HEK293 (cell line): ENCODE data around the gene EME2.

Experiments used
- GFI1B ChIP-seq: fragments of 450-650 bp; formaldehyde crosslinking; IDR thresholded peaks from 2 replicates; pipeline ENCODE4 v1.5.1; 2016; ENCODE audit warnings: missing biosample characterization, missing genetic modification characterization
- GLI4 ChIP-seq: fragments of 450-650 bp; formaldehyde crosslinking; IDR thresholded peaks from 2 replicates; pipeline ENCODE4 v1.5.1; 2016; ENCODE audit warnings: missing biosample characterization, missing genetic modification characterization
- GLIS1 ChIP-seq: fragments of 450-650 bp; formaldehyde crosslinking; IDR thresholded peaks from 2 replicates; pipeline ENCODE4 v1.5.1; 2016; ENCODE audit warnings: missing biosample characterization, missing genetic modification characterization
- GLIS2 ChIP-seq: fragments of 450-650 bp; formaldehyde crosslinking; IDR thresholded peaks from 2 replicates; pipeline ENCODE4 v1.5.1; 2016; ENCODE audit warnings: missing biosample characterization, missing genetic modification characterization
- REPIN1 ChIP-seq: fragments of 450-650 bp; formaldehyde crosslinking; IDR thresholded peaks from 2 replicates; pipeline ENCODE4 v1.5.1; 2017; ENCODE audit warnings: missing biosample characterization, missing genetic modification characterization, low read depth
- SCRT2 ChIP-seq: fragments of 450-650 bp; formaldehyde crosslinking; IDR thresholded peaks from 2 replicates; pipeline ENCODE4 v1.5.1; 2016; ENCODE audit warnings: missing biosample characterization, missing genetic modification characterization
- ZBTB1 ChIP-seq: fragments of 450-650 bp; formaldehyde crosslinking; IDR thresholded peaks from 2 replicates; pipeline ENCODE4 v1.5.1; 2016; ENCODE audit warnings: missing biosample characterization, missing genetic modification characterization
- ZBTB10 ChIP-seq: fragments of 450-650 bp; formaldehyde crosslinking; IDR thresholded peaks from 2 replicates; pipeline ENCODE4 v1.5.1; 2016; ENCODE audit warnings: missing biosample characterization, missing genetic modification characterization
- ZEB2 ChIP-seq: fragments of 450-650 bp; formaldehyde crosslinking; IDR thresholded peaks from 2 replicates; pipeline ENCODE4 v1.5.1; 2016; ENCODE audit warnings: missing biosample characterization, missing genetic modification characterization
- ZFP3 ChIP-seq: fragments of 450-650 bp; formaldehyde crosslinking; IDR thresholded peaks from 2 replicates; pipeline ENCODE4 v1.5.1; 2016; ENCODE audit warnings: low read depth, missing biosample characterization, missing genetic modification characterization
- ZNF112 ChIP-seq: fragments of 450-650 bp; formaldehyde crosslinking; IDR thresholded peaks from 2 replicates; pipeline ENCODE4 v1.5.0; 2017; ENCODE audit warnings: missing biosample characterization, missing genetic modification characterization
- ZNF133 ChIP-seq: fragments of 450-650 bp; formaldehyde crosslinking; IDR thresholded peaks from 2 replicates; pipeline ENCODE4 v1.5.1; 2016; ENCODE audit warnings: missing biosample characterization, missing genetic modification characterization
- ZNF223 ChIP-seq: fragments of 450-650 bp; formaldehyde crosslinking; IDR thresholded peaks from 2 replicates; pipeline ENCODE4 v1.5.1; 2016; ENCODE audit warnings: missing biosample characterization, missing genetic modification characterization
- ZNF239 ChIP-seq: fragments of 450-650 bp; formaldehyde crosslinking; IDR thresholded peaks from 2 replicates; pipeline ENCODE4 v1.5.1; 2016; ENCODE audit warnings: missing biosample characterization, missing genetic modification characterization
- ZNF292 ChIP-seq: fragments of 450-650 bp; formaldehyde crosslinking; IDR thresholded peaks from 2 replicates; pipeline ENCODE4 v1.5.1; 2016; ENCODE audit warnings: low read depth, missing biosample characterization, missing genetic modification characterization, borderline replicate concordance
- ZNF362 ChIP-seq: fragments of 450-650 bp; formaldehyde crosslinking; IDR thresholded peaks from 2 replicates; pipeline ENCODE4 v1.5.1; 2016; ENCODE audit warnings: missing biosample characterization, missing genetic modification characterization
- ZNF488 ChIP-seq: fragments of 450-650 bp; formaldehyde crosslinking; IDR thresholded peaks from 2 replicates; pipeline ENCODE4 v1.5.1; 2016; ENCODE audit warnings: missing biosample characterization, missing genetic modification characterization
- ZNF555 ChIP-seq: fragments of 450-650 bp; formaldehyde crosslinking; conservative IDR thresholded peaks from 2 replicates; pipeline ENCODE4 v1.5.1; 2017; ENCODE audit warnings: missing biosample characterization, mild to moderate bottlenecking, missing genetic modification characterization, inconsistent platforms
- ZNF560 ChIP-seq: fragments of 450-650 bp; formaldehyde crosslinking; IDR thresholded peaks from 2 replicates; pipeline ENCODE4 v1.5.1; 2017; ENCODE audit warnings: missing biosample characterization, missing genetic modification characterization, borderline replicate concordance
- ZNF621 ChIP-seq: fragments of 450-650 bp; formaldehyde crosslinking; IDR thresholded peaks from 2 replicates; pipeline ENCODE4 v1.5.1; 2017; ENCODE audit warnings: missing biosample characterization, missing genetic modification characterization
- ZNF664 ChIP-seq: fragments of 450-650 bp; formaldehyde crosslinking; IDR thresholded peaks from 2 replicates; pipeline ENCODE4 v1.5.1; 2016; ENCODE audit warnings: missing biosample characterization, missing genetic modification characterization
- ZNF768 ChIP-seq: fragments of 450-650 bp; formaldehyde crosslinking; IDR thresholded peaks from 2 replicates; pipeline ENCODE4 v1.5.1; 2018; ENCODE audit warnings: missing biosample characterization, mild to moderate bottlenecking, missing genetic modification characterization
- ZNF777 ChIP-seq: fragments of 450-650 bp; formaldehyde crosslinking; IDR thresholded peaks from 2 replicates; pipeline ENCODE4 v1.5.1; 2017; ENCODE audit warnings: missing biosample characterization, missing genetic modification characterization, borderline replicate concordance
- ZNF785 ChIP-seq: fragments of 450-650 bp; formaldehyde crosslinking; IDR thresholded peaks from 2 replicates; pipeline ENCODE4 v1.5.1; 2016; ENCODE audit warnings: missing biosample characterization, missing genetic modification characterization
- ZXDB ChIP-seq: fragments of 450-650 bp; formaldehyde crosslinking; IDR thresholded peaks from 2 replicates; pipeline ENCODE4 v1.5.1; 2016; ENCODE audit warnings: missing biosample characterization, missing genetic modification characterization
- TF ChIP-seq, protein P1 (sequence below): fragments of 450-650 bp; formaldehyde crosslinking; IDR thresholded peaks from 2 replicates; pipeline ENCODE4 v1.5.1; 2016; ENCODE audit warnings: missing biosample characterization, missing genetic modification characterization
- TF ChIP-seq, protein P2 (sequence below): fragments of 450-650 bp; IDR thresholded peaks from 2 replicates; pipeline ENCODE4 v1.5.1; 2018; ENCODE audit warnings: missing biosample characterization, mild to moderate bottlenecking, missing genetic modification characterization
- TF ChIP-seq, protein P3 (sequence below): fragments of 450-650 bp; formaldehyde crosslinking; optimal IDR thresholded peaks from 2 replicates; pipeline ENCODE3; 2016; ENCODE audit warnings: missing biosample characterization, mild to moderate bottlenecking, missing genetic modification characterization
- TF ChIP-seq, protein P4 (sequence below): fragments of 450-650 bp; formaldehyde crosslinking; IDR thresholded peaks from 2 replicates; pipeline ENCODE4 v1.5.0; 2017; ENCODE audit warnings: missing biosample characterization, missing genetic modification characterization, borderline replicate concordance

EME2 gene

GRCh38 chr16:1782408-1783264, 10.0 kb downstream of the EME2 start, which contains the start of the genes NUBP2 and SPSB3 (continued):
- TF ChIP-seq, protein P1, sequence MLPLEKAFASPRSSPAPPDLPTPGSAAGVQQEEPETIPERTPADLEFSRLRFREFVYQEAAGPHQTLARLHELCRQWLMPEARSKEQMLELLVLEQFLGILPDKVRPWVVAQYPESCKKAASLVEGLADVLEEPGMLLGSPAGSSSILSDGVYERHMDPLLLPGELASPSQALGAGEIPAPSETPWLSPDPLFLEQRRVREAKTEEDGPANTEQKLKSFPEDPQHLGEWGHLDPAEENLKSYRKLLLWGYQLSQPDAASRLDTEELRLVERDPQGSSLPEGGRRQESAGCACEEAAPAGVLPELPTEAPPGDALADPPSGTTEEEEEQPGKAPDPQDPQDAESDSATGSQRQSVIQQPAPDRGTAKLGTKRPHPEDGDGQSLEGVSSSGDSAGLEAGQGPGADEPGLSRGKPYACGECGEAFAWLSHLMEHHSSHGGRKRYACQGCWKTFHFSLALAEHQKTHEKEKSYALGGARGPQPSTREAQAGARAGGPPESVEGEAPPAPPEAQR (tag by site-specific recombination): no peak
- TF ChIP-seq, protein P2, sequence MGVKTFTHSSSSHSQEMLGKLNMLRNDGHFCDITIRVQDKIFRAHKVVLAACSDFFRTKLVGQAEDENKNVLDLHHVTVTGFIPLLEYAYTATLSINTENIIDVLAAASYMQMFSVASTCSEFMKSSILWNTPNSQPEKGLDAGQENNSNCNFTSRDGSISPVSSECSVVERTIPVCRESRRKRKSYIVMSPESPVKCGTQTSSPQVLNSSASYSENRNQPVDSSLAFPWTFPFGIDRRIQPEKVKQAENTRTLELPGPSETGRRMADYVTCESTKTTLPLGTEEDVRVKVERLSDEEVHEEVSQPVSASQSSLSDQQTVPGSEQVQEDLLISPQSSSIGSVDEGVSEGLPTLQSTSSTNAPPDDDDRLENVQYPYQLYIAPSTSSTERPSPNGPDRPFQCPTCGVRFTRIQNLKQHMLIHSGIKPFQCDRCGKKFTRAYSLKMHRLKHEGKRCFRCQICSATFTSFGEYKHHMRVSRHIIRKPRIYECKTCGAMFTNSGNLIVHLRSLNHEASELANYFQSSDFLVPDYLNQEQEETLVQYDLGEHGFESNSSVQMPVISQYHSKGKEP: no peak
- no peak for TF ChIP-seq ZNF292
- TF ChIP-seq, protein P3, sequence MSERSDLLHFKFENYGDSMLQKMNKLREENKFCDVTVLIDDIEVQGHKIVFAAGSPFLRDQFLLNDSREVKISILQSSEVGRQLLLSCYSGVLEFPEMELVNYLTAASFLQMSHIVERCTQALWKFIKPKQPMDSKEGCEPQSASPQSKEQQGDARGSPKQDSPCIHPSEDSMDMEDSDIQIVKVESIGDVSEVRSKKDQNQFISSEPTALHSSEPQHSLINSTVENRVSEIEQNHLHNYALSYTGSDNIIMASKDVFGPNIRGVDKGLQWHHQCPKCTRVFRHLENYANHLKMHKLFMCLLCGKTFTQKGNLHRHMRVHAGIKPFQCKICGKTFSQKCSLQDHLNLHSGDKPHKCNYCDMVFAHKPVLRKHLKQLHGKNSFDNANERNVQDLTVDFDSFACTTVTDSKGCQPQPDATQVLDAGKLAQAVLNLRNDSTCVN (tag by site-specific recombination): peak; percentile 72
- TF ChIP-seq ZNF362: no peak
- no peak for TF ChIP-seq ZNF621 (tag by site-specific recombination)
- no peak for TF ChIP-seq ZNF664 (tag by site-specific recombination)
- TF ChIP-seq REPIN1 (tag by site-specific recombination): no peak
- no peak for TF ChIP-seq ZNF555 (tag by site-specific recombination)
- TF ChIP-seq ZBTB10: no peak
- peak; percentile 85 for TF ChIP-seq ZXDB (tag by site-specific recombination)
- no peak for TF ChIP-seq ZNF239 (tag by site-specific recombination)
- TF ChIP-seq ZNF777 (tag by site-specific recombination): no peak
- no peak for TF ChIP-seq ZNF133
- TF ChIP-seq GLIS2 (tag by site-specific recombination): no peak
- TF ChIP-seq ZNF560: no peak
- no peak for TF ChIP-seq ZNF488 (tag by site-specific recombination)
- TF ChIP-seq, protein P4, sequence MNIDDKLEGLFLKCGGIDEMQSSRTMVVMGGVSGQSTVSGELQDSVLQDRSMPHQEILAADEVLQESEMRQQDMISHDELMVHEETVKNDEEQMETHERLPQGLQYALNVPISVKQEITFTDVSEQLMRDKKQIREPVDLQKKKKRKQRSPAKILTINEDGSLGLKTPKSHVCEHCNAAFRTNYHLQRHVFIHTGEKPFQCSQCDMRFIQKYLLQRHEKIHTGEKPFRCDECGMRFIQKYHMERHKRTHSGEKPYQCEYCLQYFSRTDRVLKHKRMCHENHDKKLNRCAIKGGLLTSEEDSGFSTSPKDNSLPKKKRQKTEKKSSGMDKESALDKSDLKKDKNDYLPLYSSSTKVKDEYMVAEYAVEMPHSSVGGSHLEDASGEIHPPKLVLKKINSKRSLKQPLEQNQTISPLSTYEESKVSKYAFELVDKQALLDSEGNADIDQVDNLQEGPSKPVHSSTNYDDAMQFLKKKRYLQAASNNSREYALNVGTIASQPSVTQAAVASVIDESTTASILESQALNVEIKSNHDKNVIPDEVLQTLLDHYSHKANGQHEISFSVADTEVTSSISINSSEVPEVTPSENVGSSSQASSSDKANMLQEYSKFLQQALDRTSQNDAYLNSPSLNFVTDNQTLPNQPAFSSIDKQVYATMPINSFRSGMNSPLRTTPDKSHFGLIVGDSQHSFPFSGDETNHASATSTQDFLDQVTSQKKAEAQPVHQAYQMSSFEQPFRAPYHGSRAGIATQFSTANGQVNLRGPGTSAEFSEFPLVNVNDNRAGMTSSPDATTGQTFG (tag by site-specific recombination): no peak
- no peak for TF ChIP-seq ZNF223 (tag by site-specific recombination)
- TF ChIP-seq ZFP3 (tag by site-specific recombination): no peak
- no peak for TF ChIP-seq ZNF785 (tag by site-specific recombination)
- peak; percentile 99 for TF ChIP-seq ZEB2 (tag by site-specific recombination)
- TF ChIP-seq GLI4: no peak
- no peak for TF ChIP-seq SCRT2
- TF ChIP-seq ZNF768: no peak
- peak; percentile 28; the same call in 1 of the 2 replicates for TF ChIP-seq GLIS1 (tag by site-specific recombination)
- no peak for TF ChIP-seq ZNF112 (tag by site-specific recombination)
- no peak for TF ChIP-seq ZBTB1 (tag by site-specific recombination)
- no peak for TF ChIP-seq GFI1B (tag by site-specific recombination)
